ENCODE data around the gene PCID2.
"Not testable (repeated sequence)": the region's sequence is repeated elsewhere in the genome, so short reads cannot be mapped to it uniquely, and the experiment has no call there.

Gene PCID2

GRCh38 chr13:113208421-113209335 lies at the start of gene PCID2:
TSS of gene PCID2 (minus strand) at chr13:113208669. CDS start at chr13:113208634, 35 bp downstream.
- DNase-seq (ENCODE audit: low spot score): peak; percentile 95

DNA sequence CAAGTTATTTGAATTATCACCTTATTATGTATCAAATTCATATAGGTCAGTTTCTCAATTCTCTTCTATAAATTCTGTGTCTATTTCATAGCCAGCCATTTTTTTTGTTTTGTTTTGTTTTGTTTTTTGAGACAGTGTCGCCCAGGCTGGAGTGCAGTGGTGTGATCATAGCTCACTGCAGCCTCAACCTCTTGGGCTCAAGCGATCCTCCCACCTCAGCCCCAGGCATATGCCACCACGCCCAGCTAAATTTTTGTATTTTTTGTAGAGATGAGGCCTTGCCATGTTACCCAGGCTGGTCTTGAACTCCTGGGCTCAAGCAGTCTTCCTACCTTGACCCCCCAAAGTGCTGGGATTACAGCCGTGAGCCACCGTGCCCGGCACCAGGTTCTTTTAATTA lies 49.4 kb upstream of the PCID2 start:
- not testable (repeated sequence) for DNase-seq (ENCODE audit: low spot score)

DNA sequence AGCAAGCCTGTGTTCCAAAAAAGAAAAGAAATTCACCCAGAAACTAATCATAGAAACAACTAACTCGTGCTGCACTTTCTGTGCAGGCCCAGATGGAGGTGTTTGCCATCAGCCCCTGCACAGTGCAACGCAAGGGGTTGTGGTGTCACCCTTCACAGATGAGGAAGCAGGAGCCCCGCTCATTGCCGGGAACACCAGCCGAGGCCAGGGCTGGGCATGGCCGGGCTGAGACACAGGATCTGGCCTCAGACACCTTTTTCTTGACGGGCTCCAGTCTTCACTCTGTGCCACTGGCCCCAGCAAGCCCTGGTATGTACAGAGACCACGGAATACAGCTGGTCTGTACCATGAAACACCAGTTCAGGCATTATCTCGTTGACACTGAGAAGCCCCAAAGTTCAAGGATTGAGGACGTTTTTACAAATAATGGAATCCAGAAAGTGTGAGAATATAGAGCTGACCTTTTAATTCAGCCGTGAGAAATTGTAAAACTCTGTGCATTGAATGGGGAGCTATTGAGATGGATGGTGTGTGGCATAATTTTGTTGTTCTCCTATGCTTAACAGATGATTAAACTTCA lies 44.1 kb upstream of the PCID2 start:
- DNase-seq (ENCODE audit: low spot score): no peak

DNA sequence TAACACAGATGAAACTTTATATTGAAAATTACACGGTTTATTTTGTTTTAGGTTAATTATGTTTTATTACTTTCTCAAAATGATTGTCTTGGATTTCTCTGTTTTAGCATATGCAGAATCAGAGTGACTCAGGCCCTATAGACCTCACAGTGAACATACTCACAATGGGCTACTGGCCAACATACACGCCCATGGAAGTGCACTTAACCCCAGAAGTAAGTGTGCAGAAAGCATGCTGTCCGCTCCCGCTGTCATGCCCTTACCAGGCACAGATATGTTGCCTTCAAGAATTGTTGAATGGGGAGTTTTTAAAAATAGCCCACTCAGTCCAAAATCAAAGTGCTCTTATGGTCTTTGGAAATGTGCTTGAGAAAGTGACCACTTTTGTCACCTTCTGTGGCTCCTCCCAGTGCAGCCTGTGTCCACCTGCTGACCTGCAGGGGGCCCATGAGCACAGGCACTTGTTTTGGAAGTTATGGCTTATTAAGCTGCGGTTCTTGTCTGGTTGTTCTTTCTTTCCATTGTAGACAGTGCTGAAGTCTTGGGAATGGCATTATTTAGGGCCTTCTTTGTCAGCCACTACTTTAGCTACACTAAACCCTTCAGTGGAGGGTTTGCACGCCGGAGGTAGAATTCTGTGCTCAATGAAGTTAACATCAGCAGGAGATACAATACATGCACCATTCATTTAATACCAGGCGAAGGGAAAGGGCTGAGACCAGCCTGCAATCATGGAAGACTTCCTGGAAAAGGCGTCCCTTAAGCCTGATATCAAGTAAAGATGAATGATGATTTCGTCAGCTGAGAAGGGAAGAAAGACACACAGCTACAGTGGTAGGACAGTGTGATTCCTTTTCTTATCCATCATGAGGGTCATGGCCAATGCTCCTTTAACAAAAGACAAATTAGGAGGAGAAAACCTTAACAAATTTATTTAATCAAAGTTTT lies 37.7 kb upstream of the PCID2 start:
- DNase-seq (ENCODE audit: low spot score): no peak

DNA sequence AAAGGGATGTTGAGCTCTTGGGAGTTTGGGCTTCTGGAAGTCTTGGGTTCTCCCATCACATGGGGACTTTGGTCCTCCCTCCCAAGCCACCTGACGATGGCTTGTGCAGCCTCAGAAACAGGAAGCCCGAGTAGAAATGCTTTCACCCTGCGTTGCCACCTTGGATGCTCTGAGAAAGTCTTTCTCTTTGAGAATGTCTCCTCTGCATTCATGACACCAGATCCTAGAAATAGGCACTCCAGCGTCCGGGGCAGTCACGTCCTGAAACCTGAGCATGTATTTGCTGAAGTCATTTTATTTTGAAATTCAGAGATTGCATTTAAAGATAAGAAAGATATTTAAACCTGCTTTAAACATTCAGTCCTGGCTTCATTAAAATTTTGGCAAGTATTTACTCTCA lies 35.4 kb upstream of the PCID2 start:
- DNase-seq (ENCODE audit: low spot score): no peak

DNA sequence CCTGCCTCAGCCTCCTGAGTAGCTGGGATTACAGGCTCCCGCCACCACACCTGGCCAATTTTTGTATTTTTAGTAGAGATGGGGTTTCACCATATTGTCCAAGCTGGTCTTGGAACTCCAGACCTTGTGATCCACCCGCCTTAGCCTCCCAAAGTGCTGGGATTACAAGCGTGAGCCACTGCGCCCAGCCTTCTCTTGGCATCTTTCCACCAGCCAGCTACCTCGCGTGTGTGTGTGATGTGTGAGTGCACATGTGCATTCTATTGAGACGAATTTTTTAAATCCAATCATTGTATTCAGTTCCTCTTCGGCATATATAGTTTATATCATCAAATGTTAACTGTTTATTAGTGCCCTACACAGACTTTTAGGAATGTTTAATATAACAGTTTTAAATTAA lies 33.2 kb upstream of the PCID2 start:
- DNase-seq (ENCODE audit: low spot score): not testable (repeated sequence)

- no peak for DNase-seq (ENCODE audit: low spot score)
Measured at GRCh38 chr13:113239986-113240385, 31.5 kb upstream of the PCID2 start.

DNA sequence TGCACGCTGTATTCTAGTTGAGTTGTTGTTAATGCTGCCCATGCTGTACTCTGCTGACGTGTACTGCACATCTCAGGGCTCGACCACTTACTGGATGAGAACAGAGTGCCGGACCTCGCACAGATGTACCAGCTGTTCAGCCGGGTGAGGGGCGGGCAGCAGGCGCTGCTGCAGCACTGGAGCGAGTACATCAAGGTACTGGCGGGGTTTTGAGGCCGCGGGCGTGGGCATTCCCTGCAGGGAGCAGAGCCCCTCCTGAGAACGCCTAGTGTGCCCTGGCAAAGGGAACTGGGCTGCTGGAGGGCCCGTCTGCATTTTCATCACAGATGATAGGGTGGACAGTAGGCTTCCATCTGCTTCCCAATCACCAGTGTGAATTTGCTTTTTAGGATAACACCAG lies 30.9 kb upstream of the PCID2 start:
- no peak for DNase-seq (ENCODE audit: low spot score)

- no peak for DNase-seq (ENCODE audit: low spot score)
Measured at GRCh38 chr13:113238536-113238935, 30.1 kb upstream of the PCID2 start.

- DNase-seq (ENCODE audit: low spot score): no peak
Measured at GRCh38 chr13:113233101-113233500, 24.6 kb upstream of the PCID2 start.

DNA sequence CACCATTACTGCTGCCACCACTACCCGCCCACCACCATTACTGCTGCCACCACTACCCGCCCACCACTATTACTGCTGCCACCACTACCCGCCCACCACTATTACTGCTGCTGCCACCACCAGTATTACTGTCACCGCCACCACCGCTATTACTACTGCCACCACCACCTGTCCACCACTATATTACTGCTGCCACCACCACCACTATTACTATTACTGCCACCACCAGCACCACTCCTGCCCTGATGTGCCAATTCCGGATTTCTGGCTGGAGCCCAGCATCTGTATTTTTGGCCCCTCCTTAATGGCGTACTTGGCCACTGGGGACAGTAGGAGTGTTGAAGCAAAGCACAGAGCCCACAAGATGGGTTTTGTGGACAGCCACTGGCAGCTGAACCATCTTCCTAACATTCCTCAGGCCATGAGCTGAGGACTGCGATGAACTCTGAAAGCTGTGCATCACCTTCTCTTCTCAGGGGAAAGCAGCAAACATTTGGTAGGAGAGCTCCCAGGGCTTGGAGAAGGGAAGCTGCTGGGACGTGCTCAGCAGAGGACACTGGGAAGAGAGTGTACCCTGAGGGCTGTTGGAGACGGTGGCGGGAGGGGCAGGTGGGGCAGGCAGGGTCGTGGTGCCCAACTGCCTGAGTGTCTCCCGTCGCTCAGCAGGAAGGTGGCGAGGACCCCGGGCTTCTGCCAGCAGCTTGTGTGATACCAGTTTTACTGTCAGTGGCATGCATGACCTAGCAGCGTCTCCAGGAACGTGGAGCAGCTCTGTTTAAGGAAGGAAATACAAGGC lies 23.9 kb upstream of the PCID2 start:
- no peak for DNase-seq (ENCODE audit: low spot score)

DNA sequence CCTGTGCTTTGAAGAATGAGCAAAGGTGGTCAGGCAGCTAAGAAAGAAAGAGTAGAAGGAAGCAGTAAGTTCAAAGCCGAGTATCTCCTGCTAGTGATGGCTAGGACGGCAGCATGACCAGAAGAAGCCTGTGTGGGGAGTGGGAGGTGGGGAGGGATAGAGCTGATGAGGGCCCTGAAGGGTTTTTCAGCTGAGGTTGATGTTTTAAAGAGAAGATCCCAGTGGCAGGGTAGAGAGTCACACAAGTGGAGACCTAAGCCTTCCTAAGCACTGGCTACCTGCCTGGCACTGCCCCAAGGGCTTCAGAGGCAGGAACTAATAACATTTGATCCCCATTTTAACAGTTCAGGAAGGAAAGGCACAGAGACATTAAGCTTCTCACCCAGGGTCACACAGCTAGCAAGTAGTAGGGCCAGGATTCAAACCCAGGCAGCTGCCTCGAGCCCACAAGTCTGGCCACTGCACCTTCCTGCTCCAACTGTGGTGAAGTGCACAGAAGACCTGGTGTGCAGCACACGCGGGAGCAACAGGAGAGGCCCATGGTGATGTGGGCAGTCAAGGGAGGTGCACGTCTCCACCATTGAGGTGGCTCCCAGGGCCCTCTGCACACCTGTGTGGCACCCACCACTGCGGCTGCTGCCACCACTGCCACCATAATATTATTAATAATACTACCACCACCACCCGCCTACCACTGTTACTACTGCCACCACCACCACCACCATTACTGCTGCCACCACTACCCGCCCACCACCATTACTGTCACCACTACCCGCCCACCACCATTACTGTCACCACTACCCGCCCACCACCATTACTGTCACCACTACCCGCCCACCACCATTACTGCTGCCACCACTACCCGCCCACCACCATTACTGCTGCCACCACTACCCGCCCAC lies 23.1 kb upstream of the PCID2 start:
- DNase-seq (ENCODE audit: low spot score): no peak

DNA sequence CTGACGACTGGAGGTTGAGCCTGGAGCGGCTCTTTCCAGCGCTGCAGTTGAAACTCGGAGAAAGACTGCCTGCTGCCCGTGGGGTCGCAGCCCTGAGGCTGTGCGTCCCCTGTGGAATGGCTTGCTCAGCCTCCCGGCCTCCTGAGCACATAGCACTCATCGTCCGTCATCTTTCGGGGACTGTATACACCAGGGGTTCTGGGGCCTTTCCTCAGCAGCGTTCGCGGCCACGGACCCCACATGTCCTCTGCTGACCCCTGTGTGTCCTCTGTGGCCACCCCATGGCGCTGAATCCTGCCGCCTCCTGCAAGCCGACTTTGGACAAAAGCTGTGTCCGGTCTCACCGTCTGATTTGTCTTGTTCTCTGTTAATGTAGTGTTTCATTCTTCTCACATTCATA lies 21.3 kb upstream of the PCID2 start:
- no peak for DNase-seq (ENCODE audit: low spot score)

DNA sequence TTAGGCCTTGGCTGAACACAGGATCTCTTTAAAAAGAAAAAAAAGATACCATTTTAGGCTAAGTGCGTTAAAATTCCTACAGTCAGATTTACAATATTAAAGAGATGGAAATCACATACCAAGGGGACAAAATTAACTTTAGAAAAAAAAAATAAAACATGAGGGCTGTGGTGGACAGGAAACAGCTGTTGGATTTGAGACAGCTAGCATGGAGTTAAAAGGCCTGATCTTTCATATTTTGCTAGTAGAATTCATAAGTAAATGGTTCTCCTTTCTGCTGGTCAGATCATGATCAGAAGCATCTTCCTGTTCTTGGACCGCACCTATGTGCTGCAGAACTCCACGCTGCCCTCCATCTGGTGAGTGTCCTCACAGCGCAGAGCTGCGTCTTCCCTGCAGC lies 20.7 kb upstream of the PCID2 start:
- DNase-seq (ENCODE audit: low spot score): no peak

DNA sequence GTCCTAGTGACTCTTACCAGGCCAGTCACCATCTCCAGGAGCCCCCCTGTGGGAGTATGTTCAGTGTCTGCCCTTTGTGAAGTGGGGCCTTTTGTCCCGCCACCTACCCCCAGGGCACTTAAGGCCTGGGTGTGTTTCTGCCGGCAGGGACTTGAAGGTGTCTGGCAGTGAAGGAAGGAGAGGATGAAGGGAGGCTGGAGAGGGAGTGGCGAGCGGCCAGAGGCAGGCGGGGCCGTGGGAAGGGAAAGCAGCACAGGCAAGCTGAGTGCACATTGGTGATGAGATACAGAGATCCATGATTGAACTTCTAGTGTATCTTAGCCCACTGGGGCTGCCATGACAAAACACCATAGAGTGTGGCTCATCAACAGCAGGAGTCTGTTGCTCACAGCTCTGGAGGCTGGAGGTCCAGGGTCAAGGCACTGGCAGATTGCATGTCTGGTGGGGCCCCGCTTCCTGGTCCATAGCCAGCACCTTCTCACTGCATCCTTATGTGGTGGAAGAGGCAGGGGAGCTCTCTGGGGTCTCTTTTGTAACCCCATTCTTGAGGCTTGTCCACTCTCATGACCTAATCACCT lies 18.5 kb upstream of the PCID2 start:
- DNase-seq (ENCODE audit: low spot score): no peak

GRCh38 chr13:113225515-113225914 lies 17.0 kb upstream of the PCID2 start:
- DNase-seq (ENCODE audit: low spot score): no peak

DNA sequence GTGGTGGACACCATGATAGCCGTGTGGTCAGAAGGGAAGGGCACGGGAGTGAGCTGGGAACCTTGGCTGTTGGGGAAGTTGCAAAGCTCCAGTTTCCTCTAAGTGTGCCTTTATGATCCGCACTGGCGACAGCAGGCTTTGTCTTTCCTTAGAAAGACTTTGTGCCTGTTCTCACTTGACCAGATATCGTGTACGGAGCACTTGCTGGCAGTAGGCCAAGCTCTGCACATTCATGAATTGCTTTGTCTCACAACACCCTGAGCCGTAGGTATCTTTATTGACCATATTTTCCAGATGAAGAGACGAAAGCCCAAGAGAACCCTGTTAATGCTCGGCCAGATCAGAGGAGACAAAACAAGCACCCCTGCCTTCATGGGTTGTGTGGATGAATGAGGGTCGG lies 16.0 kb upstream of the PCID2 start:
- DNase-seq (ENCODE audit: low spot score): no peak

GRCh38 chr13:113223070-113223469 lies 14.6 kb upstream of the PCID2 start:
- no peak for DNase-seq (ENCODE audit: low spot score)

- DNase-seq (ENCODE audit: low spot score): peak; percentile 62
Measured at GRCh38 chr13:113220877-113221276, 12.4 kb upstream of the PCID2 start.

GRCh38 chr13:113220141-113220598 lies 11.7 kb upstream of the PCID2 start:
- no peak for DNase-seq (ENCODE audit: low spot score)

Data from D341Med (cell line).